ENCODE results near the gene UVRAG. TPM values are rescaled to one million over a fixed set of nuclear protein-coding genes. Genes with fewer than 3 reads are reported as not detected.
A peak's percentile ranks its signal among the peaks of the same experiment; 100 is the strongest.

The UVRAG gene
- total RNA-seq, 6 donors from 2014 or later = 23.3 to 72.3 (median 28.5) TPM

GRCh38 chr11:75939992-75940391 lies 125.0 kb downstream of the UVRAG start:
- no peak overlapping the region for H3K27ac ChIP-seq
- peaks cover 0 to 11% (median 4%) of the 10 kb centered on the region in 4 donors for H3K4me1 ChIP-seq
- ATAC-seq (ENCODE audit: low FRiP score in 2 of 2) (no peak), DNase-seq (no peak)
- H3K27me3 ChIP-seq = no peaks in the 10 kb centered on the region
- no peaks in the 10 kb centered on the region for H3K9me3 ChIP-seq
- WGBS, 2 donors = 58 to 68% methylated on average over 1 of the region's 1 CpG
- no peaks in the 10 kb centered on the region for H3K36me3 ChIP-seq
- TF ChIP-seq POLR2AphosphoS5 (IDR thresholded peaks at IDR 0.05) (no peak), POLR2A (IDR thresholded peaks at IDR 0.05) (no peak), EP300 (IDR thresholded peaks at IDR 0.05) (no peak), CTCF (IDR thresholded peaks at IDR 0.05) (no peak)
- H3K4me3 ChIP-seq = no peak overlapping the region

- ATAC-seq (ENCODE audit: low FRiP score in 2 of 2) (no peak), DNase-seq (no peak)
- Histone ChIP-seq H3K27me3 (no peaks in the 10 kb centered on the region), H3K4me3 (no peak overlapping the region), H3K4me1 (peaks cover 2 to 16% (median 8%) of the 10 kb centered on the region in 4 donors), H3K36me3 (no peaks in the 10 kb centered on the region), H3K27ac (no peak overlapping the region), H3K9me3 (no peaks in the 10 kb centered on the region)
- no peak for TF ChIP-seq EP300 (IDR thresholded peaks at IDR 0.05)
Measured at GRCh38 chr11:75940911-75941310, 125.9 kb downstream of the UVRAG start.

DNA sequence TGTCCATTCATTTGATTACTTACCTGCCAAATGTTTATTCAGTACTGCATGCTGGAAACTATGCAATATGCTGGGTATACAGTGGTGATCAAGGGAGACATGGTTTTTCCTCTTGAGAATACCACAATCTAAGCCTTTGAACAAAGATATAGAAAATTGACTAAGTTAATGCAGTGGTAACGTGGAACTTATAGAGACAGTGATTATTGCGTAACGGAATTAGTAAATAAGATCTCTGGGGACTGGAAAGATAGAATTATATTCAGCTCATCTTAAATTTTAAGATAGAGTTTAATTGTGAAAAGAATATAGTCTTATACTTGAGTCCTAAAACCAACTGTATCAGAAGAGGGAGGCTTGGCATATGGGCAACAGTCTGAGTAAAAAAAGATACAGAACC lies 129.5 kb downstream of the UVRAG start:
- no peak overlapping the region for H3K27ac ChIP-seq
- H3K4me1 ChIP-seq = peaks cover 7 to 26% (median 18%) of the 10 kb centered on the region in 4 donors
- no peak for TF ChIP-seq EP300 (IDR thresholded peaks at IDR 0.05)
- no peaks in the 10 kb centered on the region for H3K9me3 ChIP-seq
- ATAC-seq (ENCODE audit: low FRiP score in 2 of 2) (no peak), DNase-seq (no peak)
- H3K27me3 ChIP-seq = no peaks in the 10 kb centered on the region
- H3K4me3 ChIP-seq = no peak overlapping the region
- H3K36me3 ChIP-seq = no peaks in the 10 kb centered on the region
- 90 to 95% methylated on average over 3 of the region's 3 CpGs for WGBS, 2 donors

DNA sequence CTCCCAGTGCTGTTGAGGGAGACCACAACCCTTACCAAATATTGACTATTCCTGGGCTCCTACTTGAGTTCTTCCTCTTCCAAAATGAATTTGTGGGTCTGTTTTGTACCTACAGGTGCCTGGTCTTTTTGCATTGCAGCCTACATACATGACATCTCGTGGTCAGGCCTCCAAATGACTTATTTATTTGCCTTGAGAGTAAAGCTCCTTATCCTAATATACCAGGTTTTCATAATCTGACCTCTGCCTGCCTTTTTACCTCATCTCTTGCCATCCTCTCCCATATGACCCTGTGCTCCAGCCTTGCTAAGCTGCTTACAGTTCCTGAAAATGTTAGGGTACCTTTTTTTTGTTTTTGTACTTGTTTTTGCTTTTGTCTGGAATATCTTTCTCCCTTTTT lies 130.4 kb downstream of the UVRAG start:
- Histone ChIP-seq H3K36me3 (no peaks in the 10 kb centered on the region), H3K9me3 (no peaks in the 10 kb centered on the region), H3K27ac (no peak overlapping the region), H3K4me3 (no peak overlapping the region), H3K27me3 (no peaks in the 10 kb centered on the region), H3K4me1 (peaks cover 7 to 25% (median 18%) of the 10 kb centered on the region in 4 donors)
- 69 to 86% methylated on average over 1 of the region's 1 CpG for WGBS, 2 donors
- DNase-seq (no peak), ATAC-seq (ENCODE audit: low FRiP score in 2 of 2) (no peak)
- TF ChIP-seq POLR2AphosphoS5 (IDR thresholded peaks at IDR 0.05) (no peak), CTCF (IDR thresholded peaks at IDR 0.05) (no peak), EP300 (IDR thresholded peaks at IDR 0.05) (no peak)

- H3K27me3 ChIP-seq = no peaks in the 10 kb centered on the region
- H3K36me3 ChIP-seq = no peaks in the 10 kb centered on the region
- H3K4me3 ChIP-seq = no peak overlapping the region
- peak overlapping the region in 1 of 4 donors; percentile 11 for H3K27ac ChIP-seq
- 71 to 75% methylated on average over 2 of the region's 2 CpGs for WGBS, 2 donors
- no peak for TF ChIP-seq POLR2AphosphoS5 (IDR thresholded peaks at IDR 0.05)
- no peak for TF ChIP-seq EP300 (IDR thresholded peaks at IDR 0.05)
- TF ChIP-seq POLR2A (IDR thresholded peaks at IDR 0.05) = no peak
- TF ChIP-seq CTCF (IDR thresholded peaks at IDR 0.05) = no peak
- peaks cover 7 to 25% (median 18%) of the 10 kb centered on the region in 4 donors for H3K4me1 ChIP-seq
- ATAC-seq (ENCODE audit: low FRiP score in 2 of 2) (no peak), DNase-seq (no peak)
- H3K9me3 ChIP-seq = no peaks in the 10 kb centered on the region
Measured at GRCh38 chr11:75945947-75946346, 130.9 kb downstream of the UVRAG start.

All from upper lobe of left lung (tissue), 6 donors.